Esophagus squamous epithelium (tissue), 4 donors: ENCODE results near the gene KCNH1.

Source experiments
- POLR2A ChIP-seq, 4 donors: fragments of 450-650 bp; IDR thresholded peaks; one replicate each; pipeline ENCODE4 v1.6.1; 2017; ENCODE audit warnings: antibody characterized with exemption in 4 of 4, mild to moderate bottlenecking in 4 of 4, moderate library complexity in 3 of 4
- TF ChIP-seq, protein P1 (sequence below), 6 experiments: fragments of 450-650 bp in 4 of 6; fragments of 200-600 bp in 2 of 6; sonication (generic) in 2 of 6; IDR thresholded peaks; one replicate each; pipeline ENCODE4 v1.5.1; 2016 to 2019; ENCODE audit warnings: antibody characterized with exemption in 6 of 6, mild to moderate bottlenecking in 4 of 6, moderate library complexity in 4 of 6

DNA sequence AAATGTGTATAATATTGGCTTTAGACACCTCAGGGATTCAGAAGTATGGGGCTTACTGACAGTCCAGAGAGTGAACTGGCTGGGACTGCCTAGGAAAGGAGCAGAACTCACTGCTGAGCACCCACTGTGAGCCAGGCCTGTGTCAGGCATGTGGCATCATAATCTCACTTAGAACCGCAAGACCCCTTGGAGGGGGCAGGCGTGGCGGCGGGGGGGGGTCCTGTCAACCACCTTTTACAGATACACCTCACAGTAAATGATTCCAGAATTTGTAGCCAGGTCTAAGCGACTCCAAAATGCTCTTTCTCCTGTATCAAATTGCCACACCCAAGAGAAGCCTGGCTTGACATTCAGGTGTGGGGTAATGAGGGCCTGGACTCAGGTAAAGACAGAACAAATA, 235.5 kb downstream of the KCNH1 start:
- TF ChIP-seq, protein P1, sequence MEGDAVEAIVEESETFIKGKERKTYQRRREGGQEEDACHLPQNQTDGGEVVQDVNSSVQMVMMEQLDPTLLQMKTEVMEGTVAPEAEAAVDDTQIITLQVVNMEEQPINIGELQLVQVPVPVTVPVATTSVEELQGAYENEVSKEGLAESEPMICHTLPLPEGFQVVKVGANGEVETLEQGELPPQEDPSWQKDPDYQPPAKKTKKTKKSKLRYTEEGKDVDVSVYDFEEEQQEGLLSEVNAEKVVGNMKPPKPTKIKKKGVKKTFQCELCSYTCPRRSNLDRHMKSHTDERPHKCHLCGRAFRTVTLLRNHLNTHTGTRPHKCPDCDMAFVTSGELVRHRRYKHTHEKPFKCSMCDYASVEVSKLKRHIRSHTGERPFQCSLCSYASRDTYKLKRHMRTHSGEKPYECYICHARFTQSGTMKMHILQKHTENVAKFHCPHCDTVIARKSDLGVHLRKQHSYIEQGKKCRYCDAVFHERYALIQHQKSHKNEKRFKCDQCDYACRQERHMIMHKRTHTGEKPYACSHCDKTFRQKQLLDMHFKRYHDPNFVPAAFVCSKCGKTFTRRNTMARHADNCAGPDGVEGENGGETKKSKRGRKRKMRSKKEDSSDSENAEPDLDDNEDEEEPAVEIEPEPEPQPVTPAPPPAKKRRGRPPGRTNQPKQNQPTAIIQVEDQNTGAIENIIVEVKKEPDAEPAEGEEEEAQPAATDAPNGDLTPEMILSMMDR (IDR thresholded peaks at IDR 0.05): no peak
- no peak for TF ChIP-seq POLR2A (IDR thresholded peaks at IDR 0.05)
